HL-60 (cell line): Measurements from ENCODE around the gene HNF4A.

Source experiments
- DNase-seq, 2 experiments: peaks; one replicate each; pipeline ENCODE4 v3.0.0-alpha.2; 2010 to 2020; ENCODE audit warnings: low read depth in 1 of 2, low spot score in 1 of 2
- H3K27ac ChIP-seq: fragments of 250-450 bp; sonication (Bioruptor Pico); replicated peaks from 2 replicates; pipeline ENCODE4 v1.5.1; 2020; ENCODE audit warnings: mild to moderate bottlenecking, moderate library complexity
- H3K27me3 ChIP-seq: fragments of 250-450 bp; sonication (Bioruptor Pico); 2 replicates; pipeline ENCODE4 v1.5.1; 2021; ENCODE audit warnings: mild to moderate bottlenecking, moderate library complexity; ENCODE audit not compliant: insufficient read depth, poor library complexity, severe bottlenecking
- H3K4me3 ChIP-seq: replicated peaks from 2 replicates; pipeline ENCODE4 v1.5.1; 2011; ENCODE audit warnings: mild to moderate bottlenecking, control low read depth, low read length; ENCODE audit not compliant: insufficient read depth
- GABPA ChIP-seq: IDR thresholded peaks from 2 replicates; pipeline ENCODE4 v1.6.1; 2012; ENCODE audit warnings: low read depth
- POLR2AphosphoS5 ChIP-seq: IDR thresholded peaks from 2 replicates; pipeline ENCODE4 v1.6.1; 2012; ENCODE audit warnings: low read depth
- SPI1 ChIP-seq: IDR thresholded peaks from 2 replicates; pipeline ENCODE4 v1.6.1; 2012; ENCODE audit warnings: low read depth, mild to moderate bottlenecking, borderline replicate concordance
- TF ChIP-seq, protein P1 (sequence below): IDR thresholded peaks from one replicate; pipeline ENCODE4 v1.5.1; 2011; ENCODE audit warnings: low read length, control low read depth, inconsistent platforms; ENCODE audit not compliant: insufficient read depth
- TF ChIP-seq, protein P2 (sequence below): IDR thresholded peaks from 2 replicates; pipeline ENCODE4 v1.6.1; 2012; ENCODE audit warnings: low read depth; ENCODE audit not compliant: insufficient replicate concordance

HNF4A gene

DNA sequence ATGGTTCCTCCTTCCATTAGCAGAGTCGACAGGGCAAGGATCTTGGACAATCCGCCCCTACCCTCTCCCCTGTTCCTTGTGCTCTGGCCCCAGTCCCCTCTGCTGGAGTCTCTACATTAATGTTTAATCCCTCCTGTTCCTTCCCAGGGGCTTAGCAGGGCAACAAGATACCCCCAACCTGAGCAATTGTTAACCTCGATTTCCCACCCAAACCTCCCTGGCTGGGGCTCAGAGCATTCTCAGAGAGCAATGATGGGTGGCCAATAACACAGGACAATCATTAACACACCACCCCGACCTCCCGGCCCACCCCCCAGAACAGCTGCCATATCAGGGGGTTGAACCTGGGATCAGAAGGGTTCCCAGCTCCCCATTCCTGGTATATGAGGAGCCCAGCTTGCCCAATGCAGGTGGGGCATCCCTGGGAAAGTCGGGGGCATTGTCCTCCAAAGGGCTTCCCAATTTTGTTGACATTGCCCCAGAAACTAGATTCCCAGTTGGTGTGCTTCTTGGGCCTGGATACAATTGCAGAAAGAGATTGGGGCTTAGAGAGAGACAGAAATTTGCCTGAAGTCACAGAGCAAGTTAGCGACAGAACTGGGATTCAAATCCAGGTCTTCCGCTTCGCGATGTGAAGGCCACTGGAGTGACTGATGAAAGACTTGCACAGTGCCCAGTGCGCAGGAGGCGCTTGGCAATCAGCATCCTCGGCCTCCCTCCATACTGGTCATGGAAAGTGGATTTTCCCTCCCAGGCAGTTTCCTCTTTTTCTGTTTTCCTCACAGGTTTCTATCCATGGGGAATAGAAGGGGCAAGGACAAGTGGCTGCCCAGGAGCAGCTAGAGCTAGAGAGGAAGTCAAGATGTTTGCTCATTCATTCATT lies 60.6 kb downstream of the HNF4A start:
- DNase-seq, result no peak
- Histone ChIP-seq H3K27me3 (peaks cover 9% of the 10 kb centered on the region), H3K27ac (no peak overlapping the region), H3K4me3 (no peak overlapping the region)
- TF ChIP-seq, protein P1, sequence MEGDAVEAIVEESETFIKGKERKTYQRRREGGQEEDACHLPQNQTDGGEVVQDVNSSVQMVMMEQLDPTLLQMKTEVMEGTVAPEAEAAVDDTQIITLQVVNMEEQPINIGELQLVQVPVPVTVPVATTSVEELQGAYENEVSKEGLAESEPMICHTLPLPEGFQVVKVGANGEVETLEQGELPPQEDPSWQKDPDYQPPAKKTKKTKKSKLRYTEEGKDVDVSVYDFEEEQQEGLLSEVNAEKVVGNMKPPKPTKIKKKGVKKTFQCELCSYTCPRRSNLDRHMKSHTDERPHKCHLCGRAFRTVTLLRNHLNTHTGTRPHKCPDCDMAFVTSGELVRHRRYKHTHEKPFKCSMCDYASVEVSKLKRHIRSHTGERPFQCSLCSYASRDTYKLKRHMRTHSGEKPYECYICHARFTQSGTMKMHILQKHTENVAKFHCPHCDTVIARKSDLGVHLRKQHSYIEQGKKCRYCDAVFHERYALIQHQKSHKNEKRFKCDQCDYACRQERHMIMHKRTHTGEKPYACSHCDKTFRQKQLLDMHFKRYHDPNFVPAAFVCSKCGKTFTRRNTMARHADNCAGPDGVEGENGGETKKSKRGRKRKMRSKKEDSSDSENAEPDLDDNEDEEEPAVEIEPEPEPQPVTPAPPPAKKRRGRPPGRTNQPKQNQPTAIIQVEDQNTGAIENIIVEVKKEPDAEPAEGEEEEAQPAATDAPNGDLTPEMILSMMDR, result no peak
- no peak for TF ChIP-seq POLR2AphosphoS5
- no peak for TF ChIP-seq SPI1
- no peak for TF ChIP-seq GABPA
- TF ChIP-seq, protein P2, sequence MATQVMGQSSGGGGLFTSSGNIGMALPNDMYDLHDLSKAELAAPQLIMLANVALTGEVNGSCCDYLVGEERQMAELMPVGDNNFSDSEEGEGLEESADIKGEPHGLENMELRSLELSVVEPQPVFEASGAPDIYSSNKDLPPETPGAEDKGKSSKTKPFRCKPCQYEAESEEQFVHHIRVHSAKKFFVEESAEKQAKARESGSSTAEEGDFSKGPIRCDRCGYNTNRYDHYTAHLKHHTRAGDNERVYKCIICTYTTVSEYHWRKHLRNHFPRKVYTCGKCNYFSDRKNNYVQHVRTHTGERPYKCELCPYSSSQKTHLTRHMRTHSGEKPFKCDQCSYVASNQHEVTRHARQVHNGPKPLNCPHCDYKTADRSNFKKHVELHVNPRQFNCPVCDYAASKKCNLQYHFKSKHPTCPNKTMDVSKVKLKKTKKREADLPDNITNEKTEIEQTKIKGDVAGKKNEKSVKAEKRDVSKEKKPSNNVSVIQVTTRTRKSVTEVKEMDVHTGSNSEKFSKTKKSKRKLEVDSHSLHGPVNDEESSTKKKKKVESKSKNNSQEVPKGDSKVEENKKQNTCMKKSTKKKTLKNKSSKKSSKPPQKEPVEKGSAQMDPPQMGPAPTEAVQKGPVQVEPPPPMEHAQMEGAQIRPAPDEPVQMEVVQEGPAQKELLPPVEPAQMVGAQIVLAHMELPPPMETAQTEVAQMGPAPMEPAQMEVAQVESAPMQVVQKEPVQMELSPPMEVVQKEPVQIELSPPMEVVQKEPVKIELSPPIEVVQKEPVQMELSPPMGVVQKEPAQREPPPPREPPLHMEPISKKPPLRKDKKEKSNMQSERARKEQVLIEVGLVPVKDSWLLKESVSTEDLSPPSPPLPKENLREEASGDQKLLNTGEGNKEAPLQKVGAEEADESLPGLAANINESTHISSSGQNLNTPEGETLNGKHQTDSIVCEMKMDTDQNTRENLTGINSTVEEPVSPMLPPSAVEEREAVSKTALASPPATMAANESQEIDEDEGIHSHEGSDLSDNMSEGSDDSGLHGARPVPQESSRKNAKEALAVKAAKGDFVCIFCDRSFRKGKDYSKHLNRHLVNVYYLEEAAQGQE, result no peak

DNA sequence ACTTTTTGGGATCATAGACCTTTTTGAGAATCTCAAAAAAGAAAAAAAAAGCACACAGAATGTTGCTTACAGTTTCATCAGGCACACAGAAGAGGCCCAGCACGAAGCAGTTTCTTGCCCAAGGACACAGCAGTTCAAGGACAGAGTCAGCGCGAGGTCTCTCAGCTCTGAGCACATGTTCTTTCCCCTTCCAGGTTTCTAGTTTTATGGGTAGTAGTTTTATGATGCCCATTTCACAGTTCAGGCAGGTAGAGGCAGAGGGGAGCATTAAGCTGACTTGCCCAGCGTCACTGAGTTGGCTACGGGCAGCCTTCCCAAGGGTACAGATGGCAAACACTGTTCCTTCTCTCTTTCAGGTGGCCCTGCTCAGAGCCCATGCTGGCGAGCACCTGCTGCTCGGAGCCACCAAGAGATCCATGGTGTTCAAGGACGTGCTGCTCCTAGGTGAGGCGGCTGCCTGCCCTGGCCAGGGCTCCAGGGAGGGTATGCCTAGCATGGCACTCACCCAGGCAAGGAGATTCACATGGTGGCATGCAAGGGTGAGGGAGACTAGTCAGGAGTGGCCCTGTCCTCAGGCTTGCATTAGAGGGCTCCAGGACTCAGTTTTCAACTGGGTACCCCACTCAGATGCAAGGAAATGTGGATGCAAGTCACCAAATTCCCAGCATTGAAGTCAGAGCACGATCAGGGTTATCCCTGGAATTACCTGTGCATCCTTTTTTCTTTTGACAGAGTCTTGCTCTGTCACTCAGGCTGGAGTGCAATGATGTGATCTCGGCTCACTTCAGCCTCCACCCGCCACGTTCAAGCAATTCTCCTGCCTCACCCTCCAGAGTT lies 62.8 kb downstream of the HNF4A start:
- TF ChIP-seq GABPA (no peak), SPI1 (no peak), POLR2AphosphoS5 (no peak)
- TF ChIP-seq, protein P2, result no peak
- TF ChIP-seq, protein P1, result no peak
- no peak for DNase-seq
- H3K27me3 ChIP-seq, result no peaks in the 10 kb centered on the region
- H3K4me3 ChIP-seq, result no peak overlapping the region
- H3K27ac ChIP-seq, result no peak overlapping the region

DNA sequence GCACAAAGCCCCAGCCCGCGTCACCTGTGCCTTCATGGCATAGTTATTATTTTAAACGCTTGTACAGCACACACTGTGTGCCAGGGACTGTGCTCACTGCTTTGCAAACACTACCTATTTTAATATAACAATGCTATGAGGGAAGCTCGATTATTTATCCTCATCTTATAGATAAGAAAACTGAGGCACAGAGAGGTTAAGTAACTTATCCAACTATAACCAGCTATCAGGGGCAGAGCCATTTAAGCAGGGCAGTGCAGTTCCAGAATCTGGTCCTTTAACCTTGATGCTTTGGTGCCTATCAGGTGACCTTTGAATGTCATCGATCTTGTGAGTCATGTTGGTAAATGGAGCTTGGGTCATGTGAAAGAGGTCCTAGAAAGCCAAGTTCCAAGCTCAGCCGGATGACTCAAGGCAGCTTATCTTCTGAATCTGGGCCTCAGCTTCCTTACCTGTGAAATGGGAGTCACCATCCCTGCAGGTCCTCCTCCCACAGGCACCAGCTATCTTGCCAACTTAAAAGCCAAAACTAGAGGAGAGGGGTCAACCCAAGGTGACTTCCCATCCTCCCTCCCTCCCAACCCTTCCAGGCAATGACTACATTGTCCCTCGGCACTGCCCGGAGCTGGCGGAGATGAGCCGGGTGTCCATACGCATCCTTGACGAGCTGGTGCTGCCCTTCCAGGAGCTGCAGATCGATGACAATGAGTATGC lies 63.8 kb downstream of the HNF4A start:
- DNase-seq, result no peak
- Histone ChIP-seq H3K27ac (no peak overlapping the region), H3K4me3 (no peak overlapping the region), H3K27me3 (no peaks in the 10 kb centered on the region)
- TF ChIP-seq, protein P1, result no peak
- TF ChIP-seq SPI1 (no peak), POLR2AphosphoS5 (no peak), GABPA (no peak)
- TF ChIP-seq, protein P2, result no peak
